Spleen (tissue), 11 donors: ENCODE results near the gene TRPC3. TPM values are rescaled to one million over a fixed set of nuclear protein-coding genes. Genes with fewer than 3 reads are reported as not detected.

Source experiments
- DNase-seq: peaks from one replicate; pipeline ENCODE4 v3.0.0-alpha.2; 2020
- H3K27ac ChIP-seq, 8 donors: fragments of 200-600 bp; sonication (generic) in 7 of 8; 1 replicate in 4 of 8; 2 replicates in 4 of 8; pipeline versions ENCODE4 v1.5.0 to v1.8.0; 2016 to 2021; ENCODE audit warnings: inconsistent platforms in 4 of 8, mild to moderate bottlenecking in 4 of 8, moderate library complexity in 1 of 8
- H3K27me3 ChIP-seq, 7 donors: fragments of 200-600 bp; sonication (generic) in 6 of 7; replicated peaks in 1 of 7; 1 replicate in 4 of 7; 2 replicates in 3 of 7; pipeline versions ENCODE4 v1.5.0 to v1.8.0; 2016 to 2021; ENCODE audit warnings: inconsistent platforms in 3 of 7, mild to moderate bottlenecking in 1 of 7
- H3K36me3 ChIP-seq, 6 donors: fragments of 200-600 bp; sonication (generic) in 5 of 6; 1 replicate in 4 of 6; 2 replicates in 2 of 6; pipeline versions ENCODE4 v1.5.0 to v1.8.0; 2016 to 2021; ENCODE audit warnings: inconsistent platforms in 2 of 6
- H3K4me1 ChIP-seq, 6 donors: fragments of 200-600 bp; sonication (generic) in 5 of 6; 1 replicate in 3 of 6; 2 replicates in 3 of 6; pipeline versions ENCODE4 v1.5.0 to v1.8.0; 2016 to 2021; ENCODE audit warnings: inconsistent platforms in 3 of 6
- H3K4me3 ChIP-seq, 8 donors: fragments of 200-600 bp; sonication (generic) in 7 of 8; 1 replicate in 4 of 8; 2 replicates in 4 of 8; pipeline versions ENCODE4 v1.5.0 to v1.8.0; 2016 to 2021; ENCODE audit warnings: inconsistent platforms in 4 of 8, mild to moderate bottlenecking in 4 of 8, moderate library complexity in 2 of 8
- H3K9me3 ChIP-seq, 8 donors: fragments of 200-600 bp; sonication (generic) in 7 of 8; 1 replicate in 4 of 8; 2 replicates in 4 of 8; pipeline versions ENCODE4 v1.5.0 to v1.8.0; 2016 to 2021; ENCODE audit warnings: inconsistent platforms in 4 of 8
- CTCF ChIP-seq, 11 experiments: fragments of 200-600 bp in 7 of 11; fragments of 450-650 bp in 4 of 11; sonication (generic) in 4 of 11; IDR thresholded peaks in 8 of 11; conservative IDR thresholded peaks in 3 of 11; 1 replicate in 7 of 11; 2 replicates in 4 of 11; pipeline versions ENCODE4 v1.4.0 to v1.8.0; 2016 to 2021; ENCODE audit warnings: antibody characterized with exemption in 11 of 11, inconsistent platforms in 4 of 11, mild to moderate bottlenecking in 1 of 11
- POLR2A ChIP-seq, 3 donors: fragments of 450-650 bp; IDR thresholded peaks; one replicate each; pipeline ENCODE4 v1.5.1; 2017; ENCODE audit warnings: antibody characterized with exemption in 3 of 3, mild to moderate bottlenecking in 1 of 3
- POLR2AphosphoS5 ChIP-seq, 3 donors: sonication (generic); formaldehyde crosslinking; IDR thresholded peaks; one replicate each; pipeline ENCODE4 v1.5.1; 2017; ENCODE audit warnings: antibody characterized with exemption in 3 of 3
- WGBS, 5 donors: extraction: QIAGEN DNeasy Blood & Tissue Kit in 3 of 5; methylation state at CpG; one replicate each; pipeline versions ENCODE4 v1.1.5 to v1.1.7; 2013 to 2018; 5-methylcytosine and 5-hydroxymethylcytosine counted together
- intact Hi-C: fragments of 100-400 bp; cut with DNase I; formaldehyde crosslinking; loops from one replicate; pipeline ENCODE4 v1.15.0; 2023; ENCODE audit warnings: low total_unique reads
- polyA plus RNA-seq, 3 donors: library from polyadenylated mRNA; stranded (reverse); fragments of 200-250 nt; gene quantifications; one replicate each; pipeline ENCODE4 v1.2.1, GENCODE V29; 2013
- total RNA-seq, 7 donors: library from RNA; depleted of rRNA in 3 of 7; stranded (reverse); fragments of >200 nt in 3 of 7; fragmentation: NEBNext Ultra II Directional in 4 of 7; extraction: Animal tissue kit (Norgen Biotek cat#: 25700) in 4 of 7; gene quantifications; one replicate each; pipeline versions ENCODE4 v1.1.0 to v1.2.1, GENCODE V29; 2016 to 2021
- donor health status: healthy with polysubstance abuse.
- donor health status: DM: no; HTN: no; CAD: no; lungs with moderate emphysema.
- donor health status: DM: no; HTN: no; CAD: no.
- donor health status: Bipolar disorder and iron deficiency.
- donor health status: healthy.
- donor health status: DM: no; HTN: no; CAD: no.
- donor health status: DM: yes; HTN: yes; CAD: no.

TRPC3 gene
- total and polyA plus RNA-seq, 10 donors = 0.04 to 0.83 (median 0.24) TPM

- 81 to 89% (median 84%) methylated on average over 3 of the region's 3 CpGs for WGBS, 5 donors
- no peak for TF ChIP-seq CTCF (IDR thresholded peaks at IDR 0.05 in 8 of 11, conservative IDR thresholded peaks at IDR 0.05 in 3 of 11)
- TF ChIP-seq POLR2A (IDR thresholded peaks at IDR 0.05) = no peak
- no peak for TF ChIP-seq POLR2AphosphoS5 (IDR thresholded peaks at IDR 0.05)
- H3K4me1 ChIP-seq = peaks cover 0 to 16% (median 3%) of the 10 kb centered on the region in 6 donors
- no peak for DNase-seq
- no peak overlapping the region for H3K4me3 ChIP-seq
- intact Hi-C loops = no loop called here
- no peaks in the 10 kb centered on the region for H3K9me3 ChIP-seq
- H3K27me3 ChIP-seq = no peaks in the 10 kb centered on the region
- no peaks in the 10 kb centered on the region for H3K36me3 ChIP-seq
- no peak overlapping the region for H3K27ac ChIP-seq
Observed at GRCh38 chr4:121980643-121981042, 28.8 kb upstream of the TRPC3 start.

- H3K4me1 ChIP-seq = peaks cover 0 to 16% (median 3%) of the 10 kb centered on the region in 6 donors
- H3K36me3 ChIP-seq = no peaks in the 10 kb centered on the region
- no peaks in the 10 kb centered on the region for H3K27me3 ChIP-seq
- H3K27ac ChIP-seq = peak overlapping the region in 3 of 8 donors; percentile 14 to 36 (median 34)
- TF ChIP-seq POLR2AphosphoS5 (IDR thresholded peaks at IDR 0.05) (no peak), CTCF (IDR thresholded peaks at IDR 0.05 in 8 of 11, conservative IDR thresholded peaks at IDR 0.05 in 3 of 11) (no peak), POLR2A (IDR thresholded peaks at IDR 0.05) (no peak)
- no peaks in the 10 kb centered on the region for H3K9me3 ChIP-seq
- DNase-seq = no peak
- WGBS, 5 donors = 59 to 82% (median 74%) methylated on average over 2 of the region's 2 CpGs
- intact Hi-C loops = no loop called here
- H3K4me3 ChIP-seq = no peak overlapping the region
Observed at GRCh38 chr4:121978172-121978516, 26.3 kb upstream of the TRPC3 start.

- no peak for TF ChIP-seq CTCF (IDR thresholded peaks at IDR 0.05 in 8 of 11, conservative IDR thresholded peaks at IDR 0.05 in 3 of 11)
- no peak for TF ChIP-seq POLR2A (IDR thresholded peaks at IDR 0.05)
- no peak for TF ChIP-seq POLR2AphosphoS5 (IDR thresholded peaks at IDR 0.05)
- 71 to 80% (median 73%) methylated on average over 9 of the region's 9 CpGs for WGBS, 5 donors
- intact Hi-C loops = no loop called here
Observed at GRCh38 chr4:121977251-121978171, 25.7 kb upstream of the TRPC3 start.

GRCh38 chr4:121975784-121976183 lies 23.9 kb upstream of the TRPC3 start:
- no peak for TF ChIP-seq POLR2AphosphoS5 (IDR thresholded peaks at IDR 0.05)
- no peak for TF ChIP-seq CTCF (IDR thresholded peaks at IDR 0.05 in 8 of 11, conservative IDR thresholded peaks at IDR 0.05 in 3 of 11)
- no peak for TF ChIP-seq POLR2A (IDR thresholded peaks at IDR 0.05)
- intact Hi-C loops = no loop called here
- Histone ChIP-seq H3K4me1 (peaks cover 0 to 16% (median 3%) of the 10 kb centered on the region in 6 donors), H3K27me3 (peaks cover 0 to 5% (median 0%) of the 10 kb centered on the region in 7 donors), H3K27ac (no peak overlapping the region), H3K36me3 (no peaks in the 10 kb centered on the region), H3K4me3 (no peak overlapping the region), H3K9me3 (no peaks in the 10 kb centered on the region)
- WGBS, 5 donors = 55 to 80% (median 70%) methylated on average over 2 of the region's 2 CpGs
- no peak for DNase-seq

More at GRCh38 chr4:121977251-121978171, 25.7 kb upstream of the TRPC3 start:
- Histone ChIP-seq H3K9me3 (no peaks in the 10 kb centered on the region), H3K4me1 (peaks cover 0 to 16% (median 3%) of the 10 kb centered on the region in 6 donors), H3K27me3 (no peaks in the 10 kb centered on the region), H3K36me3 (no peaks in the 10 kb centered on the region), H3K27ac (peak overlapping the region in 3 of 8 donors; percentile 14 to 36 (median 34)), H3K4me3 (no peak overlapping the region)
- DNase-seq = no peak
